ENCODE data around the gene JARID2.

The JARID2 gene

DNA sequence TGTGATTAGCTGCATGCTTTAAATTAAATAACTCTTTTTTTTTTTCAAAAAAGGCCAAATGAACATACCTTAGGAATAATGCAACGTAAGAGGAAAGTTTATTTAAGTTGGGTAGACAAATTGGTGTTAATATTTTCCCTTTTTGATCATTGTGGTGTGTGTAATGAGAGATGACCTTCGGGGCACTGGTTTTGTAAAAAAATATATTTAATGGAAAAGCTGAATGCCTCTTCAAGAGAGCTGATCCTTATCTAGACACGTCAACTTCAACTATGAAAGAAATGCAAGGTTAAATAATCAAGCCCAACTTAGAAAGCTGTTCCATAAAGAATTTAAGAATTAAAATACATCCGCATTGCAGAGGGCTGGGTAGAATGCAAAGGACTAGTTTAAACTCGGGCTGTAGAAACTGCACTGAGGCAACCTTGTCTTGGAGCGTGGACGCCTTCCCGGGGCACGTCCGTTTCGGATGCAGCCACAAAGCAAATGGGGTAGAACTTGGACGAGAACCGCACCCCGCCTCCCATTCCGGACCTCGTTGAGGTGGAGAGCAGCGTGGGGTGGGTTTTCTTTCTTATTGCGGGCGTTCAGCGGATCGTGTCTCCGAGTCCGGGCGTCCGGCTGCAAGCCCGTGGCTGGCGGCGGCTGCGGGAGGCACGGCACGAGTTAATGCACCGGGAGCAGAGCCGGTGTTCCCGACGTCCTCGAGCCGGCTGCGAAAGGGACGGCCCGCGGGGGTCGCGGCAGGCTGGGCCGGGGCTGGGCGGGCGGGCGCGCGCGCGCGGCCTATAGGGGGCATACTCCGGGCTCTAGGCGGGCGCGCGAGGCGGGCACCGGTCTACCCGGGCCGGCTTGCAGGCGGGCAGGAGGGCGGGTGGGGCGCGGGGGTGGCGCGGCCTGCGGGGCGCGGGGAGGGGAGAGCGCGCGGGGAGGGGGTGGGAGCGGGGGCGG, 1.9 kb downstream of the JARID2 start:
- no peak for DNase-seq (ENCODE audit: low read depth)

- DNase-seq (ENCODE audit: low read depth): peak; percentile 97
Observed at GRCh38 chr6:15248451-15249370, 2.8 kb downstream of the JARID2 start.

GRCh38 chr6:15249371-15250019, 3.6 kb downstream of the JARID2 start:
- no peak for DNase-seq (ENCODE audit: low read depth)

DNA sequence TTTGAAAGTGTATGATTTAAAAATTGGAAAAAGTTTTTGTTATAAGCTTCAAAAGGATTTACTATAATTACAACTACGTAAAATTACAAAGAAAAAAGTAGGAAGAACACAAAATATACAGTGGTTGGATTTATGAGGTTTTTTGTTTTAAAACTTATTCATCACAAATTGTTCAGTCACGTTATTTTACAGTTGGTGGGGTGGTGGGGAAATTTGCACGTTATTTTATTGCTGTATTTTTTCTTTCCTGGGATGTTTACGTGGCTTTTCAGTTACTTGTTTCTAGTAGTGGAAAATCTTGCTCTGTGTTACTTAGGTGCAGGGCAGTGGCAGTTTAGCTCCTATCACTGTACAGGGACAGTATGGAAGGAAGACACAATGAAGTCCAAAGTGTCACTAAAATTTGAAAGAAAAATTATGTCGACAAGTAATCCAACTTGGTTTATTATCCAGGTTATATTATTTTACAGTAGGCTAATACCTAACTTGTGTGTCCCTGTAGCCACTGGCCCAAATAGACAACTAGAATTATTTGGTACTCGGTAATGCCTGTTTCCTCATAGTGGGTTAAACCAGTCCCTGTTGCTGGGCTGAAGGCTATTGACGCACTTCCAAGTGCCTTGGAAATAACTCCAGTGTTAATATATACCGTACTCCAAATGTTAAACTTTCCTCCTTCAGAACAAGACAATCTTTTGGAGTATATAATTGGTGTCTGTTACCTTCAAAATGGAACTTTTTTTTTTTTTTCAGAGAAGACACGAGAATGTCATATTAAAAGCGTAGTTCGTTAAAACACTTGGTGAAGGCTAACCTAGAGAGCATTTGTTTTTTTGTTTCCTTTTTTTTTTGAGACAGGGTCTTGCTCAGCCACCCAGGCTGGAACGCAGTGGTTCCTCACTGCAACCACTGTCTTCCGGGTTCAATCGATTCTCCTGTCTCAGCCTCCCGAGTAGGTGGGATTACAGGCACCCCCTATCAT, 4.6 kb downstream of the JARID2 start:
- DNase-seq (ENCODE audit: low read depth): no peak

- DNase-seq (ENCODE audit: low read depth): no peak
Observed at GRCh38 chr6:15252195-15252594, 6.3 kb downstream of the JARID2 start.

- no peak for DNase-seq (ENCODE audit: low read depth)
Observed at GRCh38 chr6:15253203-15254022, 7.5 kb downstream of the JARID2 start.

DNA sequence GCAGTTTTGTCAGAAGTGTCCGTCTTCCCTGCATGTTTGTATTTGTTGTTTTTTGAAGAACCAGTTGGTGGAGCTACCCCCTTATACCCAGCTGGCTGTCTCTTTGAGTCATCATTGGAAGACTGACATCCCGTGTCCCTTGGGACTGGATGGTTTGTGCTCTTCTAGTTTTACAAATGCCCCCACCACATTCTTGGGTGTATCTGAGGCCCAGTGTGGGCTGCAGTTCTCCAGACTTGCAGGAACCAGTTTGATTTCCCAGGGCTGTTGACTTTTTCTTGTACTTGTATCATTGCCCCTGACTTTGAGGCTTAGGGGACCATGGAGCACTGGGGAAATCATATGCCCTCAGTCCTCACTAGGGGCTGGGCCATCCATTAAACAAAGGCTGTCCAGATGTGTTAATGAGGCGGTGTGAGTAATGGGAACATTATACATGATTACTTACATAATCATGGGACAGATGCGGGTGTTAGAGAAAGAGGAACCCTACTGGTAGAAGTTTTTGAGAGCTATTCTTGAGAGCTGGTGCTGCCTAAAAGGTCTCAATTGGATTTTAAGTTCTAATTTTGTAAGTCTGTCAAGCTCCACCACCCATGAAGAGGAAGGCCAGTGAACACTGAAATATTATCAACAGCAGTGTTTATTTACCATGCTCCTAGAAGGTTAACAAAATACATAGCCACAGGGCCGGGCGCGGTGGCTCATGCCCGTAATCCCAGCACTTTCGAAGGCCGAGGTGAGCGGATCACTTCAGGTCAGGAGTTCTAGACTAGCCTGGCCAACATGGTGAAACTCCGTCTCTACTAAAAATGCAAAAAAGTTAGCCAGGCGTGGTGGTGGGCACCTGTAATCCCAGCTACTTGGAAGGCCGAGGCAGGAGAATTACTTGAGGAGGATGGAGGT, 8.5 kb downstream of the JARID2 start:
- DNase-seq (ENCODE audit: low read depth): peak; percentile 53

GRCh38 chr6:15255481-15255880, 9.6 kb downstream of the JARID2 start:
- DNase-seq (ENCODE audit: low read depth): no peak

DNA sequence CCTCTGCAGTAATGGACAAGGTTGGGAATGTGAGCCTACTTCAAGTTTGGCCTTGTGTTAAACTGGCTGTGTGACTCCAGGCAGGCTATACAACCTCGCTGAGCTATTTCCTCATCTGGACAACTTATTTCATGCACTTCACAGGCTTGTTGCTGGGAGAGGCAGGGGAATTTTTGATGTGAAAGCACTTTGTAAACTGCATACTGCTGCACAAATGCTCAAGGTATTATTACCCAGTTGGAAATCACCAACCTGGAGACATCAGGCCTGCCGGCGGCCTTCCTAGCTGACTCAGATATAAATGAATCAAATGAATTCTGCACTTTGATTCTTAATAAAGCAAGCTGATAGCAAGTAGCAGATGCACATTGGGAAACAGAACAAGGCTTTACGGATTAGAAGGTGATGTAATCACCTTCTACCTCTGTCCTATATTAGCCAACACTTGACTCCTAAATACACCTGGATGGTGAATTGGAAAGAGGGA, 10.1 kb downstream of the JARID2 start:
- DNase-seq (ENCODE audit: low read depth): no peak

GRCh38 chr6:15256538-15257271, 10.8 kb downstream of the JARID2 start:
- no peak for DNase-seq (ENCODE audit: low read depth)

DNA sequence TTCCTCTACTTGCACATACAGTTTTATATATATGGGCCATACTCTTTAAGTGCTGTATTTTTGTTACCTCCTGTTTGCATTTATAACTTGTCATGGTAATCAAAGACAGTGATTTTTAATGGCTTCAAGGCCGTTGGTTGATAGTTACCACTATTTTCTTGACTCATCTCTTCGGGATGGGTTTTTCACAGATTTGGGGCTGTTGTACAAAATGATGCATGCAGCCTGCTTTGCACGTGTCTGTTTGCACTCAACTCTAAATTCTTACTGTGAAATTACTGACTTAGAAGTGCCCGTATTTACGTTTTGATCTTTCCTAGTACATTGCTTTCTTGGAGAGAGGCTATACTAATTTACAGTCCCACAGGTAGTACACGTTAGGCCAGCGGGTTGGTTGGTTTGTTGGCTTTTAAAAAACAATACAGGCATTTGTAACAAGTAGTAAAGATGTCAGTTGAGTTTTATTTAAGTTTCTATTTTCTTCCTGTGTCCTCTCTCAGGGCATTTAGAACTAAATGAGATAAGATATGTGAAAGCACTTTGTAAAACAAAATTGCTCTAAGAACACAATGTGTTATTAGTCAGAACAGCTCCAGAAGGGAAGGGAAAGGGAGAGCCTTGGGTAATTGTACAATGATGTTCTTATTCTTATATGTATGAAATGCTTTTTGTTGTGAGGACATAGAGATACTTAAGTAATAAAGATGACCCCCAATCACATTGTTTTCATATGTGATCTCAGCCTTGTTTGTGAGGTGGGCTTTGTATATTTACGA, 11.7 kb downstream of the JARID2 start:
- DNase-seq (ENCODE audit: low read depth): no peak

GRCh38 chr6:15259766-15260098, 13.9 kb downstream of the JARID2 start:
- no peak for DNase-seq (ENCODE audit: low read depth)

DNA sequence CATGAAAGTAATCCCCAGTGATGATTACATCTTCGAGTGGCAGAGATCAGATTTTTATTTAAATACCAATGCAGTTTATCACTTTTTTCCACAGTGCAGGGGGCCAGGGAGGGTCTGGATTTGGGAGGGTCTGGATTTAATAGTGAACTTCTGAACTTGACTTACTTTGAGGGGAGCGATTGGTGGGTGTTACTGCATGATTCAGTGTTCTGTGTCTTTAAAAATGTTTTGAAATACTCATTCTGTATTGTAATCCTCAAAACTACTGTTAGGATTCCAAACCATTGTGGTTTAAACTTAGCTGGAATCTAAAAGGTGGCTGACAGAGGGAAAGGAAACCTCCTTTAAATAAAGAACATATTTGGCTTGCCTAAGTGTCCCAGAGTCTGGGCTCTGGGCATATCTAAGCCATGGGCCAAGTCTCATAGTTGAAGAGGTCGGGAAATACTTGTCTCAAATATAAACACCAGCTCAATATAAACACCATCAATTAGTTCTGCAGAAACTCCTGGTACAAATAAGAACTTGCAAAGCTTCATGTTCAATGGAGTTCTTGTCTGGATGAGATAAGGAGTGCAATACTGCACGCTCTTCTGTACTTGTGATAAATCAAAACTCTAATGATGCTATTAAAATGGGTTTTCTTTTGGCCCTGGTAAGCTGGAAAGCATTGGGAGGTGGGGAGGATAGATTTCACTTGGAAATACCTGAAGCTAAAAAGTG, 14.4 kb downstream of the JARID2 start:
- DNase-seq (ENCODE audit: low read depth): peak; percentile 52

- DNase-seq (ENCODE audit: low read depth): no peak
Observed at GRCh38 chr6:15263780-15264374, 18.0 kb downstream of the JARID2 start.

DNA sequence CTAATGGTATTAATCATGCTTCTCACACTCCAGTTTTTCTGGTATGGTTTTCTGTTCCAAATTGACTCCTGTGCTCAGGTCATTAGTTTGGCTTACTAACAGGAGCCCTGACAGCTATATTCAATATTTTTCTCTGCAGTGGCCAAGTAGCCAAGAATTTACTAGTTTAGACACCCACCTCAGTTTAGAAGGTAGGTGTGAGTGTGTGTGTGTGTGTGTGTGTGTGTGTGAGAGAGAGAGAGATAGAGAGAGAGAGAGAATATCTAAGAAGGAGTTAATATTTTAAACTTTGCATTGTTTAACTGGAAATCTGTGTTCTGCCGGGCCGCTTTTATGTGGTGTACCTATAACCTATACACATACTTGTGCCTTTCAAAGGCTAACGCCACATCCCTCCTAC, 18.5 kb downstream of the JARID2 start:
- DNase-seq (ENCODE audit: low read depth): no peak

Data from stromal cell of bone marrow (primary cell).